Sigmoid colon (tissue), 4 donors: ENCODE measurements around the gene ATP1A2.

Experiments
- CTCF ChIP-seq, 4 experiments: fragments of 450-650 bp in 3 of 4; fragments of 200-600 bp in 1 of 4; IDR thresholded peaks; one replicate each; pipeline ENCODE4 v1.5.1; 2016 to 2019; ENCODE audit warnings: antibody characterized with exemption in 4 of 4, mild to moderate bottlenecking in 3 of 4, moderate library complexity in 2 of 4
- EP300 ChIP-seq, 4 donors: sonication (generic); formaldehyde crosslinking; IDR thresholded peaks; one replicate each; pipeline ENCODE4 v1.6.1; 2017; ENCODE audit warnings: antibody characterized with exemption in 4 of 4
- POLR2A ChIP-seq, 2 donors: fragments of 450-650 bp; IDR thresholded peaks; one replicate each; pipeline ENCODE4 v1.6.1; 2016; ENCODE audit warnings: antibody characterized with exemption in 2 of 2, mild to moderate bottlenecking in 2 of 2, moderate library complexity in 2 of 2
- POLR2AphosphoS5 ChIP-seq, 4 donors: sonication (generic); formaldehyde crosslinking; IDR thresholded peaks; one replicate each; pipeline ENCODE4 v1.6.1; 2017; ENCODE audit warnings: antibody characterized with exemption in 4 of 4

GRCh38 chr1:160154790-160155189, 39.2 kb downstream of the ATP1A2 start:
- TF ChIP-seq CTCF (IDR thresholded peaks at IDR 0.05) = no peak
- TF ChIP-seq POLR2A (IDR thresholded peaks at IDR 0.05) = no peak
- no peak for TF ChIP-seq POLR2AphosphoS5 (IDR thresholded peaks at IDR 0.05)
- TF ChIP-seq EP300 (IDR thresholded peaks at IDR 0.05) = no peak
